ENCODE data around the gene OR51E1. TPM values are rescaled to one million over a fixed set of nuclear protein-coding genes. Genes with fewer than 3 reads are reported as not detected.

Gene OR51E1
- polyA plus RNA-seq, 4 donors: 1.5 to 1.9 (median 1.7) TPM

GRCh38 chr11:4647766-4648165 is 4.0 kb downstream of the OR51E1 start:
- no peak for DNase-seq (ENCODE audit: low read depth in 4 of 4, low spot score in 2 of 4)

DNA sequence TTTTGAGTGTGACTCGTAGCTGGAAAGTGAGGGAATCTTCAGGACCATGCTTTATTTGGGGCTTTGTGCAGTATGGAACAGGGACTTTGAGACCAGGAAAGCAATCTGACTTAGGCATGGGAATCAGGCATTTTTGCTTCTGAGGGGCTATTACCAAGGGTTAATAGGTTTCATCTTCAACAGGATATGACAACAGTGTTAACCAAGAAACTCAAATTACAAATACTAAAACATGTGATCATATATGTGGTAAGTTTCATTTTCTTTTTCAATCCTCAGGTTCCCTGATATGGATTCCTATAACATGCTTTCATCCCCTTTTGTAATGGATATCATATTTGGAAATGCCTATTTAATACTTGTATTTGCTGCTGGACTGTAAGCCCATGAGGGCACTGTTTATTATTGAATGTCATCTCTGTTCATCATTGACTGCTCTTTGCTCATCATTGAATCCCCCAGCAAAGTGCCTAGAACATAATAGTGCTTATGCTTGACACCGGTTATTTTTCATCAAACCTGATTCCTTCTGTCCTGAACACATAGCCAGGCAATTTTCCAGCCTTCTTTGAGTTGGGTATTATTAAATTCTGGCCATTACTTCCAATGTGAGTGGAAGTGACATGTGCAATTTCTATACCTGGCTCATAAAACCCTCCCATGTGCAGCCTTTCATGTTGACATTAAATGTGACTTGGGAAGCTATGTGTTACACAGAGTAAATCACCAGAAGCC is 11.0 kb downstream of the OR51E1 start:
- no peak for DNase-seq (ENCODE audit: low read depth in 4 of 4, low spot score in 2 of 4)

DNA sequence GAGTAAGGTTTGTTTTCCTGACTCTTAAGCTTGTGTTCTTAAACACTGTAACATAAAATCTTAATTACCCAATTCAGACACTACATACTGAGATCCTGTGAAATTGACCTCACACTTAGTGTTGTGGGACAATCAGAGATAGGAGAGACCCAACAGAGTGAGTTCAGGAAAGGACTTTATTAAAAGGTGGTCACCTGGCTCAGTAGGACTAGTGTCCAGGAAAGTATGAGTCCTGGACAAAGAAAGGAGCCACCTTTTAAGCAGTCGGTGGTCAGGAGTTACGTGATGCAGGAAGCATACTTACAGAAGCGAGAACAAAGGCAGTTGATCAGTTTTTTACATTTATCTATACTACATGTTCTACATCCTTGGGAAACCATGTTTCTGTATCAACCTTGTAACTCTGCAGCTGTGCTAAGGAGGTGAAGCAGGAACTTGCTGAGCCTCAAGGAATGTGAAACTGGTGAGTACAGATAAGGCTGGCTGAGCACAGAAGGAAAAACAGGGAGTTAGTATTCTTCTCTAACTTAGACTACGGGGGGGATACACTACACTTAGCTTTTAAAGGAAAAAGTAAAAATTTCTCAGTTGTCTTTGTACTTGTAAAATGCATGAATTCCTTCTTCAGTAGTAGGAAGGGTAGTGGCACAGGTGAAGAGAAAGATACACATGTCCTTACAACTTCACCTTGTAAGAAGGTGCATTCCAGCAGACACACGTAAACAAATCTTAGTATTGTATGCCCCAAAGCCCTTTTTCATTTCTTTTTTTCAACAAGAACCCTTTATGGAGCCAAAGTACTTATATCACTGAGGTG is 15.1 kb downstream of the OR51E1 start:
- DNase-seq (ENCODE audit: low read depth in 4 of 4, low spot score in 2 of 4): no peak

DNA sequence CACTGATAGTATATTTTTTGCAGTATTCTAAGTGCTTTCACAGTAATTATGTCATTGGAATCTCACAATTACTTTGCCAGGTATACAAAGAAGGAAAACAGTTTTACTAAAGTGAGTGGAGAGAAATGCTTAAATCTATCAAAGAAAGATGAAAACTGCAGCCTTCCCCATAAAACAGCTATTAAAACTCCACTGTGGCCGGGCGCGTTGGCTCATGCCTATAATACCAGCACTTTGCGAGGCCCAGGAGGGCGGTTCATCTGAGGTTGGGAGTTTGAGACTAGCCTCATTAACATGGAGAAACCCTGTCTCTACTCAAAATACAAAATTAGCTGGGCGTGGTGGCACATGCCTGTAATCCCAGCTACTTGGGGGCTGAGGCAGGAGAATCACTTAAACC is 19.1 kb downstream of the OR51E1 start:
- no peak for DNase-seq (ENCODE audit: low read depth in 4 of 4, low spot score in 2 of 4)

GRCh38 chr11:4664183-4664582 is 20.4 kb downstream of the OR51E1 start:
- DNase-seq (ENCODE audit: low read depth in 4 of 4, low spot score in 2 of 4): no peak

DNA sequence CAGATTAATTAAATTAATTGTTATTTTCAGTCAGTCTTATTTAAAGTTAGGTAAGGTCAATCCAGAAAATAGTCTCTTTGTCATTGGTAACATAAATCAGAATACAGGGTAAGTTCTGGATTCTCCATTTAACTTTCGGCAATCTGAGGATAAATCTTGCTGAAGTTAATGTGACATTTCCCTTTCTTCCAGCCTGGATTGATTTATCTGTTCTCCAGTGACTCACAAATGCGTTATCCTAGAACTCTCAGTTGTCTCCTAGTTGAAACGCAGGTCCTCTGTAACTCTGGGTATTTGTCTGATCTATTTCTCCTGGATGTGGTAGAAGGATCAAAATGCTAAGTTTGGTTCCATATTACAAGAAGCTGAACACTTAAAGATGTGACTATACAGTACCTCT is 21.0 kb downstream of the OR51E1 start:
- no peak for DNase-seq (ENCODE audit: low read depth in 4 of 4, low spot score in 2 of 4)

GRCh38 chr11:4665424-4665823 is 21.6 kb downstream of the OR51E1 start:
- no peak for DNase-seq (ENCODE audit: low read depth in 4 of 4, low spot score in 2 of 4)

DNA sequence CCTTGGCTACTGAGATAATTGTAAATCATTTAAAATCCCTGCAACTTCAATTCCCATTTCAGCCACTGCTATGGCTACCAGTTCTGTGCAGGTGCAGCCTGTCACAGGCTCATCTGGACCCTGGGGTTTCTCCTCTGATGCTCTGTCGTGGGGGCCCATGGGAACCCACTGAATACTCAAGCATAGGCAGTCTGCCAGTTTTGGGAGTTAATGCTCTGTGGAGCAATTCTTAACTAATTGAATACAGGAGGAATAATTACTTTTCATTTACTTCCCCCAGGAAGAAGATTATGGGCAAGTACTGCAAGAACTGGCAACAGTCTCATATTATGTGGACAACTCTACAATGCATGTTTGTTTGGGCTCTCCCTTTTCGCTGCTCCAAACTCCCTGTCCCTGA is 28.0 kb downstream of the OR51E1 start:
- no peak for DNase-seq (ENCODE audit: low read depth in 4 of 4, low spot score in 2 of 4)

- no peak for DNase-seq (ENCODE audit: low read depth in 4 of 4, low spot score in 2 of 4)
These were observed 28.7 kb downstream of the OR51E1 start for GRCh38 chr11:4672470-4672869.

GRCh38 chr11:4673781-4674180 is 30.0 kb downstream of the OR51E1 start:
- DNase-seq (ENCODE audit: low read depth in 4 of 4, low spot score in 2 of 4): no peak

DNA sequence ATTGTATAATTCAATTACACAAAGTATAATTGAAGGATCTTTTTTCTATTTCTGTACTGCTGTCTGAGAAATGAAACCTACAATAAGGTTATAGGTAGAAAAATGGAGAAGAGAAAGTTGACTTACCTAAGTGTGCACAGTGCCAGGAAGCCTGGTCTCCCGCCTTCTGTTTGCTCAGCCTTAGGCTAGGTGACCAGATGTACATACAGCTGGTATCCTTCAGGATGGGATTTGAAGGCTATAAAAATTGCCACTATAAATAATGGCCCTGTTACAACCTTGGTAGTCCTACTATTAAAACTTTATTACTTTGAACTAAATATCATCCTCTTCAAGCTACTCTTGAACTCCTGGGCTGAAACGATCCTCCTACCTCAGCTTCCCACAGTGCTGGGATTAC is 34.2 kb downstream of the OR51E1 start:
- peak in 1 of 4 donors; percentile 44 for DNase-seq (ENCODE audit: low read depth in 4 of 4, low spot score in 2 of 4)

- no peak for DNase-seq (ENCODE audit: low read depth in 4 of 4, low spot score in 2 of 4)
These were observed 36.6 kb downstream of the OR51E1 start for GRCh38 chr11:4680341-4680740.

DNA sequence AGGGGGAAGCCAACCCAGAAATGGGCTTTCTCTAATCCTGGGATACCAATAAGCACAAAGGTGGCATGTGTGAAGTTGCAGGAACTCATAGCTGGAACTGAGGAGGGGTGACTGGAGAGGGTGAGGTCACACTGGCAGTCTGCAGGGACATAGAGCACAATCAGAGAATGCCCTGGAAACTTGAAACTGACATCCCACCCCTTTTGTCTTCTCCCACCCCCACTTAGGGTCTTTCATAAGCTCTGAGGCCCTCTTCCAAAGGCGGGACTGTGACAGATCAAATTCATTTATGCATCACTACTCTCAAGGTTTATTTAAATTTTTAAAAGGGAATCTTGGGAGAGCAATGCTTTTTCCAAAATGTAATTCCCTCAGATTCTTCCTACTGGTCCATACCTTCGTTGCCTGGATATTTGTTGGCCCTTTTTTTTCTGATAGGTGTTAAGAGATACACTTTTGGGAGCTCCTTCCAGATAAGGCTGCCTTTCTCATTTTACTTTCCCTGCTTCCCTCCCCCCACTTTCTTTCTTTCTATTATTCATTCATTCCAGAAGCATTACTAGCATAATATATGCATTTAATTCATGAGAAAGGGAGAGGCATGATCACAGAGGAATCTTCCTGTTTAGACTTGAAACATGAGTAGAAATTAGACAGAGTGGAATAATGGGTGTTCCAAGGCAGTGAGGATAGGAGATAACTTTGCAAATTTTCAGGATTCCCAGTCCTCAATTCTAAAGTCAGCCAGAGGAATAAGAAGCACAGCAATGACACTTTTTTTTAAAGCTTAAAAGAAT is 39.0 kb downstream of the OR51E1 start:
- no peak for DNase-seq (ENCODE audit: low read depth in 4 of 4, low spot score in 2 of 4)

DNA sequence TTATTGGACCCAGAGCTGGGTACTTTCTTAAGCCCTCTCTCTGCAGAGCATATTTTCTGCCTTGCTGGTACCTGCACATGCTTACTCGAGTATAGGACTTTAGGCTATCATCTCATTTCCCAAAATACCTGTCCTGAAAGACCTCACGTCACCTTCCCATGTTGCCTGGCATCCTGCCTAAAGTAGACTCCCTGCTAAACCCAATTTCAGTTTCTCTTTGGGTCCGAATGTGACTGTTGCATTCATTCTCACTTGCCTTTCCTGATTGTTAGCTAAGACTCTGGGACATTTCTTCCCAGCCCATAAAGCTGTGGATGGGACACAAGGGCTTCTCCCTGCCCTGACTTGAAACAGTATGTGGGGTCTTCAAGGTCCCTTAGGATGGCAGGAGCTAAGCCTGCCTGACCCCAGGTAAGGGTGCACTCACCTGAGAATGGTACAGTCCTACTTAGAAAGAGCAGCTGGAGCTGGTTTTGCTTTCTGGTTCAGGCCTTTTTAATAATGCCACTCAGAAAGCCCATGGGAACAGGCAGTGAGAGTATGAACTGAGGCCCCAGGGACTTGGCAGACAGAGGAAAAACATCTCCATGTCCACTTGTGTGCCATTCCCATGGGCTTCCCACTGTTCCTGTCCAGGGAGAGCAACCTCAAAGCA is 41.0 kb downstream of the OR51E1 start:
- no peak for DNase-seq (ENCODE audit: low read depth in 4 of 4, low spot score in 2 of 4)

DNA sequence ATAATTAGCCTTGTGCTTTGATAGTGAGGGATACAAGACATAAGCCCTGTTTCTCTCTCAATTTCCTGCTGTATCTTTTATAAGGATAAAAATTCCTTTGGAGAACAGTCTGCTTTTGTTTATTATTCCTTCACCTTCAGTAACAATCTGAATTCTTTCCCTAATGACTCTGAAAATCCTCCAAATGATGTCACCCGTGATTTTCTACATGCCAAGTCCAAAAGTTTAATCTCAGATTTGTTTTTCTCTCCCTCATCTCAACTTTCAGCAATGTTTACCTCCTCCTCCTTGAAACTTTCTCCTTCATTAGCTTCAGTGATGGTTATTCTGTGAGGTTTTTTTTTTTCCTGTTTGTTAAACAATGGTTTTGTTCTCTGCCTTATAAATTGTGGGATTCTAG is 51.7 kb downstream of the OR51E1 start:
- DNase-seq (ENCODE audit: low read depth in 4 of 4, low spot score in 2 of 4): no peak

DNA sequence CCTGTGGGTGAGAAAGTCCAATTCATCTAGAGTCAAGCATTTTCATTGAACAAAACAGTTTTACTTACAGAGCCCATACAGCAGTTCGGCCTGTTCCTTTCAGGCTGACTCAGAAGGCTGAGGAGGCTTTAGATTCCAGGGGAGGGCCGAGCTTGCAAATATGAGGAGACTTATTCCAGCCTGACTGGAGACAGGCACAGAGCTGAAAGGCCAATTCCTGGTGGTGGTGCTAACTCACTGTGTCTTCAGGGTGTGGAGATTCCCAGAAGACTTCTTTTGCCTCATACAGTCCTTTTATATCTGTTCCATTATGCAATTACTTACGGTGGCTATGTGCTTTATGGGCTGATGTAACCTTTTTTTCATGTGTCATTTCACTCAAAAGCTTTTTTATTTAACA is 53.8 kb downstream of the OR51E1 start, which contains the start of gene OR51E2:
Gene OR51E2 (minus strand): TSS at position 269 of the 400 bp plus-strand sequence. CDS start 15,142 bp downstream, outside the sequence.
- no peak for DNase-seq (ENCODE audit: low read depth in 4 of 4, low spot score in 2 of 4)

GRCh38 chr11:4699697-4700435 is 56.1 kb downstream of the OR51E1 start:
- DNase-seq (ENCODE audit: low read depth in 4 of 4, low spot score in 2 of 4): no peak

DNA sequence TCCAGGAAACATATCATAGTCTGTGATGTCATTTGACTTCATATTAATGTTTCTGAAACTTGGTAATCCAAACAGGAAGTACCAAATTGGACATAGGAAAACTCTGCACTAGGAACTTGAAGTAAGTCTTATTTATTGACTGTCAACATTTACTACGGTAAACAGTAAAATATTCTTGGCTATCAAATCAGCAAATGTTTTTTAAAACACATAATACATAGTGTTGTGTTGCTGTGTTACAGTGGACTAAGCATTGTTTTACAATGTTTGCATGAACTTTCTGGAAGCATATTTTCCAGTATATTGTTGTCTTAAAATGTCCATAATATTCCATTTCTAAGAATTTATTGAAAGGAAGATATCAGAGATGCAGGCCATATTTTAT is 56.6 kb downstream of the OR51E1 start:
- no peak for DNase-seq (ENCODE audit: low read depth in 4 of 4, low spot score in 2 of 4)

GRCh38 chr11:4704054-4704789 is 60.4 kb downstream of the OR51E1 start, which contains the start of gene MMP26:
TSS of gene MMP26 (plus strand) at chr11:4704784.
- DNase-seq (ENCODE audit: low read depth in 4 of 4, low spot score in 2 of 4): peak in 3 of 4 donors; percentile 53 to 79 (median 58)
